HG03575 (cell line): ENCODE measurements around the gene SLC9C1.

Experiments used
- ATAC-seq: cut with Tn5 transposase; IDR thresholded peaks from one replicate; pipeline ENCODE4 v1.9.1; 2021; ENCODE audit not compliant: unreplicated experiment, insufficient number of reproducible peaks, low FRiP score; ENCODE audit errors: extremely low read depth

The SLC9C1 gene

DNA sequence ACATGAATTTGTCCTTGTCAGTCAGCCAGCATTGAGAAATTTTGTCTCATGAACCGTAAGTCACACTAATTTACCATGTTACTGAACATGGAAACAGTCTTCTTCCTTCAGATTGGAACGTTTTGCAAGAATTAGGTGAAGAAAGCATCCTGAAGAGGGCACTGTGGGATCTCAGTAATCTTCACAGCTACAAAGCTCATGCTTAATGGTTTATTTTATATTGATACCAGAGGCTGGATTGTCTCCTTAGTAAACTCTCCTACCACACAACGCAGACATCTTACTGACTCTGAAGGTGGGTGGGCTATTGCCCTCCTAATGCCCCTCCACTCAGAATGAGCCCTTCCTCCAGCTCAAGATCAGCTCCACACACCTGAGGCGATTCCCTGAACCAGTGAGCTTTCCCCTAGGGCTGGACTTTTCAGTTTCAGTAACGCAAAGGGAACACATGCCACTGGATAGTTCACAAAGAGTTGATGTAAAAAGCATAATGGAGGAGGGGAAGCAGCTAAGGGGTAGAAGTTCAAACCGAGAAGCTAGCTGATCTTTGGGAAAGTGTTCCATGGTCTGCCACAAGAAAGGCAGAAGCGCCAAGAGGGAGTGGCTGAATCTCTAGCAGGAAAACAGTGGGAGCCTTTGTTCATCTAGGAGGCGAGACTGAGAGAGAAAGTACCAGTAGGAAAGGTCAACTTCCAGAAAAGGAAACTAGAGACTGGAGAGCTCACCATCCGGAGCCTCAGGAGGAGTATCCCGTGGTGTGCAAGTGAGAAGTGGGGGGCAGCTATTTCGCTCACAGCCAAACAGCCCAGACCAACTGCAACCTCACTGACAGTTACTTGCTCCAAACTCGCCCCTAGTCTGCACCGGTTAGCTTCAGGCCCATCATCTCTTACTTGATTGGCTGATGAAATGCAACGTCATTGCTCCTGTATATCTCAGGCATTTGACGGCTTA, at the start of gene SLC9C1:
Gene SLC9C1, minus strand, starts transcription at position 849 of the 954 bp plus-strand sequence. CDS start 7,425 bp downstream, outside the sequence.
- ATAC-seq, result peak; percentile 60

DNA sequence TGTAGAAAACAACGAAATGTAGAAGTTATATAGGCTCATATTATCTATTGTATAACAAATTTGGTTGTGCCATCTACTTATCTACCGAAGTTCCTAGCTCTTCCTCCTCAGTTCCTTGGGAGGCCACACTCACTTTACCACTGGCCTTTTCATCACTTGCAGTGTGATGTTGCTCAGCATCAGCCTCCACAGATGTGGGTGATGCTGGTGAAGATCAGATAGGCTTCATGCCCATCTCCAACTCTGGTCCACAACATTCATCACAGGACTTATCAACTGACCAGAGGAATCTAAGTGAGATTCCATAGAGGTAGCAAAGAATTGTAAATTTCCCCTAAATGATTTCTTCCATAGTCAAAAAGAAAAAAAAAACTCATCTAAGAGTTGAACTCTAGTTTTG, 47.4 kb upstream of the SLC9C1 start:
- no peak for ATAC-seq

DNA sequence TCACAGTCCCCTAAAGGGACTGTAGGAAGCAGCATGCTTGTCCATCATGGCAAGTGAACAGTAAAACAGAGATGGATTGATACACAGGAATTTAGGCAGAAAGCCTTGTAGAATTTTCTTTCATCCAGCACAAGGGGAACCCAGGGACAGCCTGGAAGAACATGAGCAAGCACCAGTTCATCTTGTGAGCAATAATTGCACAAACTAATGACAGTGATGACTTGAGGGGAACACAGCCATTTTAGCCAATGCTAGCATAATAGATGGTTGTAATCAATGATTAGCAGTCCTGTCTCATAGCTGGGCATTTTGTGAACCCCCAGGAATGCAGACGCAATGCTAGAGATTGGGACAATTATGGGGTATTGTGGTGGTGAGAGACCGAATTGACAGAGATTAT, 45.6 kb upstream of the SLC9C1 start:
- no peak for ATAC-seq

DNA sequence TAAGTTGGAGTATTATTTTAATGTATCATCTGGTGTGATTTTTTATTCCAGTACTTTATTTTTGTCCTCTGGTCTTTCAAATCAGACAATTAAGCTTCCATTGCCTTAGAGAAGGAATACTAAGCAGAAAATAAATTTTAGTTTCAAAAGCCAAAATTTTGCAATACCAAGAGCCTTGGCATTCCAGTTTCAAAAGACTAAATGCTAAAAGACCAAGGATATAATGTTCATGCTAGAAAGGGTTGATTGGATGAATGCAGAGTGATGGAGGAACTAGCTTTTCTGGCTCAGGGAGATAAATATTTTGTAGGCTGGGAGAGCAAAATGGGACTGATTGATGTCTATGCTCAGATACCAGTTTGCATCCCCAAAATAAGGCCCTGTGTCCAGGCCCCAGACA, 45.1 kb upstream of the SLC9C1 start:
- ATAC-seq, result no peak

DNA sequence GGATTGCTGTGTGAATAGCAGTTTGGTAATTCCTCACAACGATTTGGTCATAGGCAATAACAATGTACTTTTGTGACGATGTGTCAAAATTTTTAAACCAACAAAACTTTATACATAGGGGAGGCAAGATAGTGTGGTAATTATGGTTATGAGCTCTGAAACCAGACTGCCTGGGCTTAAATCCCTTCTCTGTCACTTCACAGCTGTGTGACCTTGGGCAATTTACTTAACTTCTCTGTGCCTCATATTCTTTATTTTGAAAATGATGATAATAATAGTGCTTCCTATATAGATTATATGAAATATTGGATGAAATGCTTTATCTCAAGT, 44.7 kb upstream of the SLC9C1 start:
- no peak for ATAC-seq

DNA sequence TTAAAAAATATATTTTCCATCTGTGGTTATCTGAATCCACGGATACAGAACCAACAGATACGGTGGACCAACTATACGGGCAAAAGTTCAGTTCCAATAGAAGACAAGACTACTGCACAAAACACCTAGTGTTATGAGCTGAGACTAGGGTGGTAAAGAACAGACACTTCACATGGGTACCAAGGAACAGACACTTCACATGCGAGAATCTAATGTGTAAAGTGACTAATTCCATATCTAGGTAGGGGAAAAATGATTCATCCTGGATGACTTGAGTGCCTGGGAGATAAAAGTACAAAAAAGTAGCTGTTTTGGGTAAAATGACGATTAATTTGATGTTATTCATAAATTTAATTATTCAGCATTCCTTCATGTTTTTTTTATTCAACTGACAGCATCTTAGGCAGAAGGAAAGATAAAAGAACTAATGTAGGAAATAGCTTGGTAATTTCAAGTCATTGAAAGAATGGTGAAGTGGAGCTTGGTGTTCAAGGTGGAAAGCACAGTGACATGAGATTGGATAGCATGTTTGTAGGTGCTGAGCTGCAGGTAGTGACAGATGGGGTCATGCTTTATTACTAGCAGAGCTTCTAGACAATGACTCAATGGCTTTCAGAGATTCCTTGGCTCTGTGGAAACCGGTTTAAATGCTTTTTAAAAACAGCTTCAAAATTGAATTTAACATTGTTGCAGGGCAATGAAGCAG, 44.2 kb upstream of the SLC9C1 start:
- ATAC-seq, result no peak

DNA sequence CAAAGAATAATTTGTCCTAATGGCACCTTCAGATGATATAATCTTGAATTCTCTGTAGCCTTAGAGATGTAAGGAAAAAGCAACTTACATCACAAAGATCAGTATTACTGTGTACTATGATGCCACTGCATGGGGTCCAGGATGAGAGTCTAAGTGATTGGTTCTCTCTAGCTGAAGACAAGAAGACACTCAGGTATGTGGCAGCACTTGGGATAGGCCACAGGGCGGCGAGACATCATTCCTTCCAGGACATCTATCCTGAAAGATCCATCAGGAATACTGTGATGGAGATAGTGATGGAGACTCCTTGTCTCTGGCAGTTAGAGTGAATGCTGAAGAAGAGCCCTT, 41.4 kb upstream of the SLC9C1 start:
- no peak for ATAC-seq

DNA sequence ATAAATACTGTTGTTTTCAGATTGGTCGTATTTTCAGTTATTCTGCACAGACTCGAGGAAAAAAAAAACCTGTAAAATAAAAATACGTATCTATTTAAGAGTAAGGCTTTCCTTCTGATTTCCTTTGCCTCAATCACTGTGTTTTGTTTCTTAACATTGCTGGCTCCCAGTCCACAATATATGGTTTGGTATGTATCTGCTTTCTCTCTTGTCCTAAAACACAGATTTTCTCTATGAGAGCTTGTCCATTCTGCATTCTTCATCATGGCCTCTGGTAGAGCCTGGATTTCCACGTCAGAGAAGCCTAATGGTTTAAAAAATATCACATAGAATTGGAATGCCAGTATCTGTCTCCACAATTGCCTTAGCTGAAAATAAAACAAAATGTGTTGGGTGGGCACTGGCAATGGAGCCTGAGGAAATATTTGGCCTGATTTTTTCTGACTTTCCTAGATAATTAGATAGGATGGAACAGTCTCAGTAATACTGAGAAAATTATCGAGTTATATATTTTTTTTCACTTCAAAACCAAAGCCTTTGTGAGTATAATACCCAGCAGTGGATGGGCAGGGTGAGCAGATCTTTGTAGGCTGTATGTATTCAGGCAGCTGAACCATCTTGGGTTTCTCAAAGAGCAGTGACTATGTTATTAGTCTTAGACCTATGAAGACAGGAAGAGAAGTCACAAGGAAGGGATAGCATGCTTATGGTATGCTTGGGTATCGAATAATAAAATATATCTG, 40.8 kb upstream of the SLC9C1 start:
- no peak for ATAC-seq

DNA sequence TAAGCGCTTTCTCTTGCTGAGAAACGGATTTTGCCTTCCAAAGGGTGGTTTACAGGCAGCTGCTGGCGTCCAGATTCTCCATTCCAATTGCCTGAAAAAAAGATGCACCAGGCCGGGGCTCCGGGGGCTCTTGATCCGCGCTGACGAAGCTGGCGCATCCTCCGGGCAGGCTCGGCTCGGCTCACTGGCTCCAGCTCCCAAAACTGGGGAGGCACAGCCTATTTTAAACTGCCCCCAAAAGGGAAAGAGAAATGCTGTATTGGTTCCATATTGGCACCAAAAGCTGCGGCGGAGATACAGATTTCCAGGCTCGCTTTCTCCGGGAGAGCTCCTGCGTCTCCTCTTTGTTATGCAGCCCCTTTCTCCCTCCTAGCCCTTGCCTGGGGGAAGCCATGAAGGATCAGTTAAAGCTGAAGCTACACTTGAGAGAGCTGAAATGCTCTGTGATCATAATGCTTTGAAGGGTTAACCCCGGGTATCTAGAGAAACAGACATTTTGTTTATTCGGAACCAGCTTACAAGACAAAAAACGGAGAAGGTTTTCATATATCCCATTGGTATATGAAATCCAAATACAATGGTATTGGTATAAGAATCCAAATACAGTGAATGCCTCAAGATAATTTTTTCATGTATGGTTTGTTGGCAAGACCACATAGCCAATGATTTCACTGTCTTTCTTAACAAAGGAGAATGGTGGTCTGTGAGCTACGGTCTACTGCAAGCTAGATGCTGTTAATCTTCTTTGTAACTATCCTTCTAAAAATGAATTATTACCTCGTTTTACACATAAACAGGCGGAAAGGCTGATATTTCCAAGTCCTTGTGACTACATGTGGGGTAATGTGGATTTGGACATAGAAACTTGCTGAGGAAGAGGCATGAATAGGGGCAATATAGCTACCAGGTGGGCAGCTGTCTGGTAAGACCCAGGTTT, 39.6 kb upstream of the SLC9C1 start:
- ATAC-seq, result no peak

DNA sequence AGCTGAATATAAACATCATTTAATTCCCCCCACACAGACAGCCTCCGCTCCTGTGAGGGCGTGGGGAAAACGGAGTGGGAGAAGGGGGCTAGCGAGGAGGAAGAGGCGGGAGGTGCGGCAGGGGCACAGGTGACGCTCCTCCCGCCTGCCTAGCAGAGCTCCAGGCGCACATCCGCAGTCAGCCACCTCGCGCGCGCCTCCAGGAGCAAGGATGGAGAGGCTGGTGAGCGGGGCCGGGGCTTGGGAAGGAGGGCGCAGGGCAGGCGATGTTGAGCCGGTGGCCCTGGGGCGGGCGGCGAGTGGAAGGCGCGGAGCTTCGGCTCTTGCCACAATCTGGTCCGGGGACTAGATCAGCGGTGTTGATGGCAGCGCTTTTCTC, 39.0 kb upstream of the SLC9C1 start, which contains the start of gene CD200:
Gene CD200, plus strand, starts transcription at position 155 of the 379 bp plus-strand sequence. Its CDS starts 57 bp downstream, at position 212.
- no peak for ATAC-seq

DNA sequence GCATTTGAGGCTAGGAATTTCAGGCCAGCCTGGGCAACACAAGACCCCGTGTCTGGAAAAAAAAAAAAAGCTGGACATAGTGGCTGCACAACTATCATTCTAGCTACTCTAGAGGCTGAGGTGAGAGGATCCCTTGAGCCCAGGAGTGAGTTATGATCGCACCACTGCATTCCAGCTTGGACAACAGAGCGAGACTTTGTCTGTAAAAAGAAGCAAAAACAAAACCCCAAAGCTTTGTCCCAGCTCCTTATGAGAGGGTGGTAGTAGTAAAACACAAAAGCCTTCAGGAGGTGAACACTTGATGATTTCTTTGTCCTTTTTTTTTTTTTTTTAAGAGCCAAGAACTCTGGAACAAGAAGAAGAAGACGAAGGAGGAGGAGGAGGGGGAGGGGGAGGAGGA, 37.8 kb upstream of the SLC9C1 start:
- ATAC-seq, result no peak

DNA sequence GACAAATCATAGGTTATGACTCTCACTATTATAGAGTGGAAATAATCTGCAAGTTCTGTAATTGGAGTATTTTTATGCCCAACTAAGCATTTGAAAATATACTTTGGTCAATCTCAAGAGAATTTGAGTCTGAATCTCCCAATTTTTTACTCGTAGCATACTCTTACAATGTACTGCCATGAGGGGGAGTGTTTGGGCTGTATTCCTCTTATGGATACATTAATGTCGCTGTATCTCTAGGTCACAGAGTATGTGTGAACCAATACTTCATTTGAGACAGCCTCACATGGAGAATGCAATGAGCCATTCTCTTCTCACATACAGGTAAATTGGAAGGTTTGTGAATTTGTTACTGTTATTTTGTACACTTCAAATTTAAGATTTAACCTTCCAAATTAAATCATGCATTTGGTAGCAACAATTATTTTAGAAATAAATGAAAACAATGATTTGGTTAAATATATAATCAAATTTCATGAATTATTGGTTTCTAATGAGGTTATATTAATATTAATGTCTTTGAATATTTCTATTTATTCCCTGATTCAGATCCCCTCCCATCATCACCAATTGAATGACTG, 33.4 kb upstream of the SLC9C1 start:
- ATAC-seq, result peak; percentile 94

DNA sequence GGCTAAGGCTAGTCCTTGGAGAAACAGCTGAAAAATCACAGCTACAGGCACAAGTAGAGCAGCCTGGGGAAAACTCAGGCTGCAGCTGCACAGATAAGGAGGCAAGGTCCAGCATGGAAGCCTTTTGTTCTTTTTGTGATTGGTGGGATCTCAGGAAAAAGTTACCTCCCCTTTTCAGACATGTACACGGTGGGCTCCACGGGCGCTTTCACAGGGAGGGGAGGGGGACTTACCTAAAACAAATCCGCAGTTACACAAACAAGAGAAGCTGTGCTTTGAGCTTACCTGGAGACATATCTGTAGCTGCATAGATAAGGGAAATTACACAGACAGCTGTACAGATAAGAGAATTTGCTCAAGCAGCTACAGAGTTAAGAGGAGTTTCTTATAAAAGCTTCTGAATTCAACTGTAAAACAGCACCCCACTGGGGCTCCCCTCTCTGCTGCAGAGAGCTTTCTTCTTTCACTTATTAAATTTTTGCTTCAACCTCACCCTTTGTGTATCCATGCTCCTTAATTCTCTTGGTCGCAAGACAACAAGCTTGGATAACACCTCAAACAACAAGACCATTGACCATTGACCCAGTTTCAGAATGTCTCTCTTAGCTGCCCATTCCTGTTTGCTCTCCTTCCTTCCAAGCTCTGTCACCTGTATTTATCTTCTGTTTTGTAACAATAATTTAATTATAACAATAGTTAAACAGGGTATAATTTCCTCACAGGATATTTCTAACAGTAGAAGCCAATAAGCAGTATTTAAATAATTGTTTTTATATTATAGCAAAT, 28.0 kb upstream of the SLC9C1 start:
- no peak for ATAC-seq

DNA sequence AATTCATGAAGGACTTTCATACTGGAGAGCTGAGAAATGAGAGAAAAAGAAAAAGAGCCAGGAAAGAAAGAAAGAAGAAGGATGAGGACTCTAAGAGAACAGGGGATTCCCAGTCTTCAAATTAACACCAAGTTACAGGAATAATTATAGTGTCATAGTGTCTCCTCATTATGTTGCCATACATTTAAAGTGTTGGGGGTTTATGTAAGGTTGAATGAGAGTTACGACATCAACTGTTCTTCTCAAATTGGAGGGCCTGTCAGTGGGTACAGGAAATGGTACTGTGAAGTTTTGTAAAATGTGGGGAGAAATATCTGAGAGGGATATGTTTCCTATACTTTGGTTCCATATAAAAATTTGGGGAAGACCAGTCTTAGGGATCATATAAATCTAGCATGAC, 26.7 kb upstream of the SLC9C1 start:
- ATAC-seq, result no peak

DNA sequence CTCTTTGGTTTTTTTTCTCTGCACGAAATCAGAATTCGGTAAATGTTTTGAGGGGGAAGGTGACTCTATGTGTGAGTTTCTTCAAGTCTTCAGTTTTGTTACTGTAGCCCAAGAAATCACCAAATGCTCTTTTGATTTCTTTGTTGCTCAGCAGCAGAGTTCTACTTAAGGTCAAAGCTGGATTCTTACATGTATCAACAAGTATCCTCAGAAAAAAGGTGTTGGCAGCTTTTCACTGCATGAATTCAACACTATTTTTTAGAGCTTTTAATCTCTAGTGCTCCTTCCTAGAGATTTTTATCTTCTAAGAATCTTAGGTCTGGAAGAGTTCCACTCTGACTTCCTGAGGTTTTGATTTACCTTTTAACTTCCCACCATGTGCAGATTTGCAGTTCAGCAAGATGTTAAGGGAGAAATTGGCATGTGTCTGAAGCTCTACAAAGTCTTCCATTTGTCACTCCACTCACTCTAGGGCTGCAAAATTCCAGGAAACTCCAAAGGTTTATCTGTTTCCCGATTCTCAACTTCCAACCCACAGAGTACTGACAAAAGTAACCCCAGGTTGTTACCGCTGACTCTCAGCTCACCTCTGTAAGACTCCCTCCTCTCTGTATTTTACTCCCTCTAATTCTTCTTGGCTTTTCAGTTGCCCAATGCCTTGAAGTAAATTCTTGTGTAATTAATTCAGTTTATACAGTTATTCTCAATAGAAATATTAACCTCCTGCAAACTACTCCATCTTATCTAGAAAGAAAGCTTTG, 25.7 kb upstream of the SLC9C1 start:
- ATAC-seq, result no peak

DNA sequence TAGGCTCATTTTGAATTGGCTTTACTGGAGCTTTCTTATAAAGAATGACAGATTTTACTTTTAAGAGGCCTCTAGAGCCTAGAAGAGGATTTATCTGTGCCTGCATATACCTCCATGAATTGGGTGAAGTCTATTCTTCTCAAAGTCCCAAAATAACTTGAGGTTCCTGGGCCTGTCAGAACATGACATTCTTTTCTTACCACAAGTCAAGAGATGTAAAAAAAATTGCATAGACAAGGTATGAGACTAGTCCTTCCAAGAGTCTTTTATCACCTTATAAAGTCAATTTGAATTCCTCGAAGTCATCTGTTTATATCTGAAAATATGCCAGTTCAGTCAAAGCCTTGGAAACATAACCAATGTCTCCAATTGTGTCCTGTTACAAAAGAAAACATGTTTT, 21.8 kb upstream of the SLC9C1 start:
- ATAC-seq, result no peak

DNA sequence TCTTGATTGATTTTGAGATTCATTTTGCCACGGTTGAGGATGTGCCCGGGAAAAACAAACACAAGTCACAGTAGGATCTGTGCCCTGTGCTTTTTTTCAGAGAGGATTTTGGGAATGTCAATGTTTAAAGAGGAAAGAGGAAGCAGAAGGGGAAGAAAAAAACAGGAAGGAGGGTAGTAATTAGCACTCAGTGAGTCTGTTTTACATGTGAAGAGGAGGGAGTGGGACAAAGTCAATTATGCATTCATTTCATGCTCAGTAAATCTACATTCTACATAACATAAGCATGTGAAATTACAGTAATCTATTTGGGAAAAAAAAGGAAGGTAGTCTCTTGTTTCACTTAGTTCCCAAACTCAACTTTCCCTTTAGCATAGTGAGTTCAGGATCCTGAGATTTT, 20.6 kb upstream of the SLC9C1 start:
- ATAC-seq, result no peak
